NCI-H187 treated with DMSO at 0.1 percent for 48 hours (cell line): ENCODE results near the gene MGAT5B.
"Not testable (repeated sequence)": the region's sequence is repeated elsewhere in the genome, so short reads cannot be mapped to it uniquely, and the experiment has no call there.

ENCODE experiments used
- DNase-seq: peaks from one replicate; lab custom pipeline; 2025; lab: John Stamatoyannopoulos, UW

The MGAT5B gene

GRCh38 chr17:76848670-76849069 is 19.5 kb upstream of the MGAT5B start:
- DNase-seq, result no peak

GRCh38 chr17:76849160-76849559 is 19.0 kb upstream of the MGAT5B start:
- not testable (repeated sequence) for DNase-seq

DNA sequence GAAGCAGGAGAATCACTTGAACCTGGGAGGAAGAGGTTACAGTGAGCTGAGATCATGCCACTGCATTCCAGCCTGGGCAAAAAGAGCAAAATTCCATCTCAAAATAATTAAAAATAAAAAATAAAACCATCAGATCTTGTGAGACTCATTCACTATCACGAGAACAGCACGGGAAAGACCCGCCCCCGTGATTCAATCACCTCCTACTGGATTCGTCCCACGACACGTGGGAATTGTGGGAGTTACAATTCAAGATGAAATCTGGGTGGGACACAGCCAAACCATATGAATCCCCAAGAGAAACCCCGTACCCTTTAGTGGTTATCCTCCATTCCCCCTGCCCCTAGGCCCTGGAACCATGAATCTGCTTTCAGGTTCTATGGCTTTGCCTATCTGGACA is 15.4 kb upstream of the MGAT5B start:
- DNase-seq, result no peak

- DNase-seq, result no peak
Observed at GRCh38 chr17:76855105-76855504, 13.1 kb upstream of the MGAT5B start.

DNA sequence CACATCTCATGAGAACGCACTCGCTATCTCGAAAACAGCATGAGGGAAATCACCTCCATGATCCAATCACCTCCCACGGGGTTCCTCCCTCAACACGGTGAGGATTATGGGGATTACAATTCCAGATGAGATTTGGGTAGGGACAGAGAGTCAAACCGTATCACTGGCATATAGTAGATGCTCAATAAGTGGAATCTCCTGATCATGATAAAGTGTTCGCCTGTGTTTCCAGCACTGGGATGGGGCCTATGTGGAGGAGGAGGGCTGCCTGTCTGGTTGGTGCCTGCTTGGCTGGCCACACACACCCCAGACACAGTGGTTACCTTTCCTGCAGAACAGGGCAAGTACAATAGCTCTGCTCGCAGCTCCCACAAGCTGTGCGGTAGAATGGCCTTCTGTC is 6.1 kb upstream of the MGAT5B start:
- no peak for DNase-seq

- DNase-seq, result no peak
Observed at GRCh38 chr17:76862494-76862893, 5.7 kb upstream of the MGAT5B start.

DNA sequence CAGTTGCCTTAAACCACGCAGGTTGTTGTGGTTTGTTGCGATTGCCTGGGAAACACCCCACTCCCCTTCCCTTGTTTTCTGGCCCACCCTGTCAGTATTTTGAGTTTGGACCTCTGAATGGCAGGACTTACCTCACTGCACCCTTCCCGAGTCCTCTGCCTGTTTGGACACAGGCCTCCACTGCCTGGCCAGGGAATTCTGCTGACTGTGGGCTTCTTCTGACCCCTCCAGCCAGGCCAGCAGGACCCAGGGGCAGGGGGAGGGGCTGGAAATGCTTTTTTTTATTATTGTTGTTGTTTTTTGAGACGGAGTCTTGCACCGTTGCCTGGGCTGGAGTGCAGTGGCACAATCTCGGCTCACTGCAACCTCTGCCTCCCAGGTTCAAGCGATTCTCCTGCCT is 4.2 kb upstream of the MGAT5B start:
- no peak for DNase-seq

DNA sequence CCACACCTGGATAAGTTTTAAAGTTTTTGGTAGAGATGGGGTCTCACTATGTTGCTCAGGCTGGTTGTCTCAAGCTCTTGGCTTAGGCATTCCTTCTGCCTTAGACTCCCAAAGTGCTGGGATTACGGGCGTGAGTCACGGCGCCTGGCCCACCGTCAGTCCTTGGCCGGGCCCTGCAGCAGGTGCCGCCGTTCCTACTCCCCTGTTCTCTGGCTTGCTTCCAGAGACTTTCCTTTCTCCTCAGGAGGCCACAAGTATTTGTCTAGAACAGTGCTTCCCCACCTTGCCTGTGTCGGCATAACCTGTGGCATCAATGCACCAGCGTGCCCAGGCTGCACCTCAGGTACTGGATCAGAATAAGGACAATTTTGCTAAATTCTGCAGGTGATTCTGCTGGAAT is 3.0 kb upstream of the MGAT5B start:
- DNase-seq, result no peak

- no peak for DNase-seq
Observed at GRCh38 chr17:76866203-76866602, 2.0 kb upstream of the MGAT5B start.

DNA sequence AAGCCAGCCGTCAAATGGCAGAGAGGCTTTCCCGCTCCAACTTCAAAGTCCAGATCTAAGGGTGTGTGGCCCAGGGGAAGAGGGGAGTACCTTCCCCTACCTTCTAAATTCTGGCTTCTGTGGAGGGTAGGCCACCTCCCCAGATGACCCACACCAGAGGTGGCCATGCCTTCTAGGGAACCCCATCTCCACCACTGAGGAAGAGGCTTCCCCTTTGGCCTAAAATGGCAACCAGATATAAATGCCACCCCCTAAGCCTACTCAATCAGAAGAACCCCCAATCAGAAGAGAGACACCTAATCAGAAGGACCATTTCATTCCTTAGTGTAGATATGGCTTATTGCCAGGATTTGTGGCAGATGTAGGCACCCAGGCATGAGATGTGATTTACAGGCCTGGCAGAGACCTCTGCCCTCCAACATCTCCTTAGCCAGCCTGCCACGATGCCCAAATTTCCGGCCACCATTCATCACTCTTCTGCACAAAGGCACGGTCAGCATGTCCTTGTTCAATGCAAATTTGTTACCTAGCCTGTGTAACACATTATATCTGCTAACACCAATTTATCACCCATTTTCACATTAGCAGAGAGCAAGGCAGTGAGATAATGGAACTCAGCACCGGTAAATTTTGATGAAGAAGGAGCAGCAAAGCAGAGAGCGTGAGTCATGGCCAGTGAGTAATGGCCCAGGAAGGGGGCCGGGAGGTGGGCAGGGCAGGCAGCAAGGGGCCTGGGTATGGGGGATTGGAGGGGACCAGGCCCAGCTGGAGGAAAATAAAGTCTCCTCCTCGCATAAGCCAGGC is 1.2 kb upstream of the MGAT5B start:
- no peak for DNase-seq

- no peak for DNase-seq
Observed at GRCh38 chr17:76867578-76868175, 527 bp upstream of the MGAT5B start.

GRCh38 chr17:76868669-76869495 is 678 bp downstream of the MGAT5B start:
- no peak for DNase-seq

DNA sequence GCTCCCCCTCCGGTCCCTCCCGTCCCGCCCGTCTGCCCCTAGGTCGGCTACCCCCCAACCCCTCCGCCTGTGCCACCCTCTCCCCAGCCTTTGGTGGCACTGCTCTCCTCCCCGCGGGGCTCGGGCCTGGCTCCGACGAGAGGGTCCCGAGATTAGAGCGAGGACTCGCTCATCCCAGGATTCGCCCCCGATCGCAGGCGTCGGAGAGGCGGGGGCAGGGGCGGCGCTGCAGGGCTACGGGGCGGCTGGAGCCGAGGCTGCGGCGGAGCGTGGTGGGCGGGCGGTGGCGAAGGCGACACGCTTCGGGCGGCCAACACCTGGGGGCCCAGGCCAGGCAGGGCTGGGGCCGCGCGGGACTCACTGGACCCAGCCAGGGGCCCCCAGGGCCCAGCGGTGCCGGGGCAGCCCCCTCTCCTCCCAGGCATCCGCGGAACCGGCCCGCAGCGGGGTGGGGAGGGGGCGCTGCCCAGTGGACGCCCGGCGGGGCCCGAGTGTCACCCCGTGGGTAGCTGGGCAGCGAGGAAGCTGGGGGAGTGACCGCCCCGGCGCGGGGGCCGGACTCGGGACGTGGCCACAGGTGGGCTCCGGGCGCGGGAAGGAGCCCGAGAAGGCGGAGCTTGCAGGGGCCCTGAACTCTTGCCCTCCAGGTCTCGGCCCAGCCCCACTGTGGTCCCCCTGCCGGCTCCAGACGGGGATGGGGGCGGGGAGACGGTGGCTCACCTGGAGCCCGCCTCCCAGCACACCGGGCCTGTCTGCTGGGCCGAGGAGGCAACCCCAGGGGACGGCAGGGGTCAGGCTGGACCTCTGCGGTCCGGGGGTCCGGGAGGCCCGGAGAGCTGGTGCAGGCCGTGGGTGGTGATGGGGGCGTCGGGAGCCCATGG is 1.5 kb downstream of the MGAT5B start:
- no peak for DNase-seq

DNA sequence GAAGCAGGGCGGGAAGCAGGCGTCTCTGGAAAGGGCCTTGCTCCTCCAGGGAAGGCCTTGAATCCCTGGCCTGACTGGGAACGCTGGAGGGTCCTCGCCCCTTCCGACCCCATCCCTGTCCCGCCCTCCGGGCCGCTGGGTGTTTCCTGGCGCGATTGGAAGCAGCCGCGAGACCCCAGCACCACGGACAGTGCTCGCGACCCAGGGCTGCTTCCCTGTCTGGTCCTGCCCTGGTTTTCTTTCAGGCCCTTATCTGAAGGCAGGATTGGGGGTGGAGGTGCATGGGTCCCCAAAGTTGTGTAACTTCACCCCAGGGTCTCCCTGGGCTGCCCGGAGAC is 2.1 kb downstream of the MGAT5B start:
- no peak for DNase-seq

DNA sequence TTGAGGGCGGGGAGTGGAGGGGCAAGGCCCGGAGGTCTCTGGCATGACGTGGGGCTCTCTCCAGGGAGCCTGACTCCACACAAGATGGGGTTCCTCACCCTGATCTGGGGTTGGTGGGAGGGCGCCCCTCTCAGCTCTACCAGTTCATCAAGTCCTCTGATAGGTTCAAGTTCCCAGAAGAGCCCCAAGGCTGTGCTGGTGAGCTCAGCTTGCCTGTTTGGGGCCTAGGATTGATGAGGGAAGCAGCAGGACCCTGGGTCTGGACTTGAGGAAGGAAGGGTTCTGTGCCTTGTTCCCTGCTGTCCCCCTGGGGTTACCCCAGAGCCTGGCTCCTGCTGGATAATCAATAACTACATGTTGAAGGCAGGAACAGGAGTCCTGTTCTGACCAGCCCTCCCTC is 3.5 kb downstream of the MGAT5B start:
- DNase-seq, result no peak

DNA sequence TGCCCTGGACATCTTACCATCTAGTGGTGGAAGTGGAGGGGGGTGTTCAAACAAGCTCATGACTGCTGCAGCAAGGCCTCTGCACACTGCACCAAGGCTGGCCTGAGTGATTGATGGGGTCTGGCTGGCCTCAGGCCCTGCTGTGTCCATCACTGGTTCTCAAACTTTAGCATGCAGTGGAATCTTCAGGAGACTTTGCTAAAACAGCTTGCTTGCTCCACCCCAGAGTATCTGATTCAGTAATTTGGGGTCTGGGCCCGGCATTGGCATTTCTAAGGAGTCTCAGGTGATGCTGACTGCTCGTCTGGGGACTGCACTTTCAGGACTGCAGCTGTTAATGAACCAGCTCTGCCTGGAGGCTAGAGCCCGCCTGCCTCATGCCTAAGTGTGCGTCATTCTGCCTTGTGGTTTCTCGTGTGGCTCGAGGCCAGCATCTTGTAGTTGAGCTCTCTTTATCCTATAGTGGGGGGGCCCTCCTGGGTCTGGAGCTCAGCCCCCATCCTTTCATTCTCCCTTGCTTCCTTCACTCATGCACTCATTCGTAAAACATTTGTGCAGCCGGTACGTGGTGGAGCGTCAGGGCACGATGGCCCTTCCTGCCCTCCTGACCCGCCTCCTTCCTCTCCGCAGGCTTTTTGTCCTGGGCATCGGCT is 4.1 kb downstream of the MGAT5B start:
- no peak for DNase-seq

- DNase-seq, result no peak
Observed at GRCh38 chr17:76872874-76873221, 4.6 kb downstream of the MGAT5B start.

GRCh38 chr17:76873856-76874255 is 5.7 kb downstream of the MGAT5B start:
- no peak for DNase-seq

DNA sequence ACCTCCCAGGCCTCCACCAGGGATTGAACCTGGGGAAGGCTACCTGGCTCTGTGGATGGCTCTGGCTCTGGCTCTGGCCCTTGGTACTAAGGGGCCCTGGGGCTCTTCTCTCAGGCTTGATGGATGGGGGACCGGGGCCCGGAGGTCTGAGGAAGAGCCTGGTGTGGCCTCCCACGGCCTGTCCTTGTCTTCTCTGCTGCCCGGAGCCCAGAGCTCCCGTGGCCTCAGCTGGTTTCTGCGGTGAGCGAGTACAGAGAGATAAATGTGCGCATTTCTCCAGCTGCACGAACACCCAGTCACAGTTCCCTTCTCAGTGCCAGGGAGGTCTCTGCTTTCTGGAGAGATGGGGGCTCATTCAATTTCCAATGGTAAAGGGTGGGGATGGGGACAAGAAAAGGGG is 9.2 kb downstream of the MGAT5B start:
- no peak for DNase-seq

DNA sequence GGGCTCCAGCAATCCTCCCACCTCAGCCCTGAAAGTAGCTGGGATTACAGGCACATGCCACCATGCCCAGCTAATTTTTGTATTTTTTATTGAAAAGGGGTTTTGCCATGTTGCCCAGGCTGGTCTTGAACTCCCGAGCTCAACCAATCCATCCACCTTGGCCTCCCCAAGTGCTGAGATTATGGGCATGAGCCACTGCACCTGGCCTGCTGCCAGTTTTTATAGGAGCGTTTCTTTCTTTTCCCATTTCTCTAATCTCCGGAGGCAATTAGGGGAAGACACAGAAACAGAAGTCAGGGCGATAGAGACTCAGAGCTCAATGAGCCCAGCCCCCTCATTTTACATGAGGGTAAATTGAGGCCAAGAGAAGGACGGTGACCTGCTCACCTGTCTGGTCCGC is 10.4 kb downstream of the MGAT5B start:
- DNase-seq, result no peak

GRCh38 chr17:76879254-76879653 is 11.1 kb downstream of the MGAT5B start:
- DNase-seq, result no peak

DNA sequence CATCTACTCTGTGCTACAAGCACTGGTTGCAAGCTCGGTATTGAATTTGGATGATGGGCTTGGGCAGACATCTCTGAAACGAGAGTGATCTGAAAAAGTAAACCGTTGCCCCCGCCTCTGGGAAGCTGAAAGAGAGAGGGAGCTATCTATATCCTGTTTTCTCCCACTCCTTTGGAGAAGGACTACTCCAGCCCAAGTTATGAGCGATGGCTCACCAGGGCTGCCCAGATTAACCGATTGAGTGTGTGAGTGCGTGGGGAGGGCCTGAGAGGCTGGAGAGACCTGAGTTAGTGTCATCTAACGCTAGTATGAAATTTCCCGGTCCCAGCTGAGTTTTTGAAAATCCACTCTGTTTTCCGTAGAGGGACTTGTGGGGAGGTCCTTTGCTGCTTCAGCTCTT is 11.5 kb downstream of the MGAT5B start:
- no peak for DNase-seq
